Limb (tissue), 2 donors: ENCODE data around the gene TXNDC9.
"Not testable (repeated sequence)": the region's sequence is repeated elsewhere in the genome, so short reads cannot be mapped to it uniquely, and the experiment has no call there.

Experiments used
- DNase-seq, 2 donors: peaks; one replicate each; pipeline ENCODE4 v3.0.0-alpha.2; 2016; ENCODE audit errors: extremely low spot score in 2 of 2

TXNDC9 gene, protein sequence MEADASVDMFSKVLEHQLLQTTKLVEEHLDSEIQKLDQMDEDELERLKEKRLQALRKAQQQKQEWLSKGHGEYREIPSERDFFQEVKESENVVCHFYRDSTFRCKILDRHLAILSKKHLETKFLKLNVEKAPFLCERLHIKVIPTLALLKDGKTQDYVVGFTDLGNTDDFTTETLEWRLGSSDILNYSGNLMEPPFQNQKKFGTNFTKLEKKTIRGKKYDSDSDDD

DNA sequence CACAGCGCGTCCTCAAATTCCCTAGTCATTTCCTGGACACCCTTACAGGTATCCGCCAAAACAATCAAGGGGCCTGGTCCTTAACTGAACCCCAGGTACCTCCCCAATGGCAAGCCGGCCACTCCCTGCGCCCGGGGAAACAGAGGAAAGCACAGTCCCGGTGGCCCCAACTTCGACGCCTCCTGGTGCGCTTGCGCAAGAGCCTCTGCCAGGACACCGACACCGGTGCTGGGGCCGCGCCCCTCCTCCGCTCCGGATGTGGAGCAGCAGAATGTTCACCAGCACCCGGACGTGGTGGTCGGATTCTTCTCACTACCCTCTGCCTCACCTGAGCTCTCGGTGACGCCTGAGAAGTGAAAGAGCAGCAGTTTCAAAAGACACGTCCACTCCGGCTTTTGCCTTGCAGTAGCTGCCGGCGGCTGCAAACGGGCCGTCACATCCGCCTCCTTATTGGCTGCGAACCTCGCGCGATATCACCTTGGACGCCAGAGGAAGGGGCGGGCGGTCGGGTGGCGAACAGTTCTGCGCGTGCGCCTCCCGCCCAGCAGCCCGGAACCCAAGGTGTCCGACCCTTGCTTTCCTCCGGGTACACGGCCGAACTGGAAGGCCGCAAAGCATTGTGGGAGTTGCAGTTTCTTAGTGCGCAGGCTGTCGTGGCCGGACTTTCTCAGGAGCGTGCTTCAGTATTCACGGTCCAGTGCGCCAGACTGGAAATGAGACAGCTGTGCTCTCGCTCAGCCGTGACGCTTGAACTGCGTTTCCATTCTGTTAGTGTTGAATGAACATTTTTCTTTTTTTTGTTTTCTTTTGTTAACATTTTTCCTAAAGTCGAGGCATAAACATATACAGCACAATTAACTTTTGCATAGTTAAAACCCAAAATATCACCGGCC is at the start of gene TXNDC9:
TSS of gene TXNDC9 (minus strand) at position 423 of the 893 bp plus-strand sequence. CDS start 3,123 bp downstream, outside the sequence.
- peak; percentile 98 to 100 for DNase-seq

DNA sequence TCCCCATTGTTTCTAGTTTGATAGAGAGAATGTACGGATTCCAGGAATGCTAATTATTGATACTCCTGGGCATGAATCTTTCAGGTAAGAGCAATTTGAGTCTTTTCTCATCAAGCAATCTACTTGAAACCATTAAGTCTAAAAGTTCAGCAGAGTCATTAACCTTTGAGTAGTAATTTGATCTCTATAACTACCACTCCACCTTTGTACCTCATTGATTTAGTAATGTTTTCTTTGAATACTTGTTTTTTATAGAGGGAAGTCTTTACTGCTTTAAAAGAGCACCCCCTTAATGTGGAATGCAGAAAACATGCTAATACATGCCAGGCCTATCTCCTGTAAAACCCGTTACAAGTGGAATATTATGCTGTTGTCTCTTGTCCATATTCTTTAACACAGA is 46.0 kb upstream of the TXNDC9 start:
- DNase-seq, result no peak

DNA sequence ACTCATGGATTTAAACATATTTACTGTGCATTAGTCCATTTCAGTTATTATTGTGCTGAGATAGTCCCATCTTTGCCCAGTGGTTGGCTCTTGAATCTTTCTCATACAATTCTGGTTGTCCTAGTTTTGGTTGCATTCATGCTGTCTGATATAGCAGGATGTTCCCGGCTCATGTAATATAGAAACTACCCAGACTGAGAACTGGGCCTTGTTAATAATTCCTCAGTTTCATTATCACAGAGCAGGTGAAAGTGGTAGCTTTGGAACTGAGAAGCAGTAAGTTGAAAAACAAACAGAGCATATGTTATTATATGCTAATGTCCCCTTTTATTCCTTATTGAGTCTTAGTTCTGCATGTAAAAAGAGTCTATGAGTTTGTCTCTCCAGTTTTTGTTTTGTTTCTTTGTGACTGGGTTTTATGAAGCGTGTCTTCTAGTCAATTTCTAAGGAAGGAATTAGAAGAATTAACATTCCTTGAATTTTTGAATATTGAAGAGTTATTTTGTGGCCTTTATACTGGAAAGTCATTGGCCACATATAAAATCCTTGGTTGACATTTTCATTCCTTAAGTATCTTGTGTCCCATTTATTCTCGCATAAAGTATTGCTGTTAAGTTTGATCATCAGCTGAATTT is 44.4 kb upstream of the TXNDC9 start:
- DNase-seq, result no peak

DNA sequence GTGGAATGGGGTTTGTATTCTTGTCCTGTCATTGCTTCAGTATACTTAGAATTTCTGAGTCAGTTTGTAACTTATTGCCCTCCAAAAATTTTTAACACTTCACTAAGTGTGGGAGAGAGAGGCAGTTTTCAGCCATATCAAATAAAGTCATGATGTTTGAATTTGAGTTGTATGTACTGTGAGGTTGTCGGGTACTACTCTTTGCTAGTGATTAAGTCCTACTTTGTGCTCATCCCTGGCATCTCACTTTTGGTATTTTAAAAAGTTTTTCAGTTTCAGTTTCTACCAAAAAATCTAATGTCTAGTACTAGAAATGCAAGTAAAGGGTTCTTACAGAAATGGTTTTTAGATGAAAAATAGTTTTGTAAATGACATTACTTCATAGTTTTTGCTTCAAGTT is 41.7 kb upstream of the TXNDC9 start:
- DNase-seq, result no peak

DNA sequence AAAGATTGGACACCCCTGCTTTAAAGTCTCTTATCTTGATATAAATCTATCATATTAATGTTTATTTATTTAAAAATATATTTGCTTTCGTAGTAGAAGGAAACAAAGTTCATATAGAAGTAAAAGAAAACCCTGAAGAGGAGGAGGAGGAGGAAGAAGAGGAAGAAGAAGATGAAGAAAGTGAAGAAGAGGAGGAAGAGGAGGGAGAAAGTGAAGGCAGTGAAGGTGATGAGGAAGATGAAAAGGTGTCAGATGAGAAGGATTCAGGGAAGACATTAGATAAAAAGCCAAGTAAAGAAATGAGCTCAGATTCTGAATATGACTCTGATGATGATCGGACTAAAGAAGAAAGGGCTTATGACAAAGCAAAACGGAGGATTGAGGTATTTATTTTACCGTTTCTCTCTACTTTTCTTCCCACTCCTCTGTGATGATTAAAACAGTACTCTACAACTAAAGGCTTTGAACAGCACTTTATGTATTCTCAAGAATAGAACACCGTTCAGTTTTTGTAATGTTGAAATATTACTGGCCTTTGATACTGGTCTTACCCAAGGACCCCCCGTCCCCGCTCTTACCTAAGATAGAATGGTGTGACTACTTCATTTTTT is 40.2 kb upstream of the TXNDC9 start:
- no peak for DNase-seq

DNA sequence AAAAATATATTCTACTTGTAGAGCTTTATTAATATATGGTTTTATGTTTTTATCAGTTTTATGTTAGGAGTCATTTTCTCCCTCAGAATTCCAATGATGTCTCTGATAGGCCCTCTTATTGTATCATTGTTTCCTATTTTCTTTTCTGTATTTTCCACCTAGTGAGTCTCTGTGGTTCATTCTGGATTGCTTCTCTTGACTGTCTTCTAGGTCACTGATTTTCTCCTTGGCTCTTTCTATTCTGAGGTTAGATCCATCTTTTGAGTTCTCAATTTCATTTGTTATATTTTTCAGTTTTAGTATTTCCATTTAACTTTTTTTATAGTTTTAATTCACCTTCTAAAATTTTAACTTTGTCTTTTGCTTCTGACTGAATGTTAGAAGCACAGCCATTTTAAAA is 38.6 kb upstream of the TXNDC9 start:
- DNase-seq, result no peak

DNA sequence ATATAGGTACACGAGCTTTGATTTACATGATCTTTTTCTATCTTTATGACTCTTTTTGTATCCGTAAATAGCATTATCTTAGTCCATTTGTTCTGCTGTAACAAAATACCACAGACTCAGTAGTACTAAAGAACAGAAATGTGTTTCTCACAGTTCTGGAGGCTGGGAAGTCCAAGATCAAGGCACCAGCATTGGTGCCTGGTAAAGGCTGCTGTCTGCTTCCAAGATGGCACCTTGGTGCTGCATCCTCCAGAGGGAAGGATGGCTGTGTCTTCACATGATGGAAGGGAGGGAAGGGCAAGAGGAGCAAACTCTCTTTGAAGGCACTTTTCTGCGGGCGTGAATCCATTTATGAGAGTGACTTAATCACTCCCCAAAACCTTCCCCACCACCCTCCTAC is 37.0 kb upstream of the TXNDC9 start:
- no peak for DNase-seq

DNA sequence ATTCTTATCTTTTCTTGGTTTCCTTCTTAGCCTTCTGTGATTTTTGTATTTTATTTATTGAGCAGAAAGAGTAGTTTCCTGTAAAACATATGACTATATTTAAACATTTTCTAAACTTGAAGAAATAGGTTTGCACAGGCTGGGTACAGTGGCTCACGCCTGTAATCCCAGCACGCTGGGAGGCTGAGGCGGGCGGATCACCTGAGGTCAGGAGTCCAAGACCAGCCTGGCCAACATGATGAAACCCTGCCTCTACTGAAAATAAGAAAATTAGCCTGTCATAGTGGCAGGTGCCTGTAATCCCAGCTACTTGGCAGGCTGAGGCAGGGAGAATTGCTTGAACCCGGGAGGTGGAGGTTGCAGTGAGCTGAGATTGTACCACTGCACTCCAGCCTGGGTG is 32.7 kb upstream of the TXNDC9 start:
- not testable (repeated sequence) for DNase-seq

DNA sequence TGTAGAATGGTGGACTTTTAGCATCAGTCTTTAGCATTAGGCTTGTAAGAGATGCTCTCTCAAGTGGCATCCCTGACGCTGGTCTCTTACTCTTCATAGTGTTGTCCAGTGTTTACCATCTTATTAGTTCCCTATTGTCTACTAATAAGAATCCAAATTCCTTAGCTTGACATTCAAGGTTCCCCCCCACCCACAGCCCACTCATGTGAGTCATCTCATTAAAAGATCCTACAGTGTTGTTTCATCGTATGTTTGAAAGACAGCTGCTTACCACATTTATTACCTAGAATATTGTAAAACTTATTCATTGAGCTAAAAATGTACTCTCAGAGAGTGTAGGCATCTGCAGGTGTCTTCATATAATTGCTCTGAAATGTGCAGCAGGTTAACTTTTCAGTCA is 29.5 kb upstream of the TXNDC9 start:
- no peak for DNase-seq

DNA sequence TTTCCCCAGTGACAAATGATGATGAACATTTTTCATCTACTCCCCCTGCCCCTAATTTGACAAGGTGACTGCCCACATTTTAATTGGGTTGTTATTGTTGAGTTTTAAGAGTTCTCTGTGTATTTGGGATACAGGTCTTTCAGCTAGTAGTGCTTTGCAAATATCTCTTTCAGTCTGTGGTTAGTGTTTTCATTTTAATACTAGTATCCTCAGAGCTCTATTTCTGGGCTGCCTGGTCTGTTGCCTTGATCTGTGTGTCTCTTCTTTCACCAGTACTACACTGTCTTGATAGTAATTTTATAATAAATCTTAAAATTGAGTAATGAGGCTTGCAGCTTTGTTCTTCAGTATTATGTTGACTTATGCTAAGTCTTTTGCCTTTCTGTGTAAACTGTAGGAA is 20.7 kb upstream of the TXNDC9 start:
- no peak for DNase-seq

DNA sequence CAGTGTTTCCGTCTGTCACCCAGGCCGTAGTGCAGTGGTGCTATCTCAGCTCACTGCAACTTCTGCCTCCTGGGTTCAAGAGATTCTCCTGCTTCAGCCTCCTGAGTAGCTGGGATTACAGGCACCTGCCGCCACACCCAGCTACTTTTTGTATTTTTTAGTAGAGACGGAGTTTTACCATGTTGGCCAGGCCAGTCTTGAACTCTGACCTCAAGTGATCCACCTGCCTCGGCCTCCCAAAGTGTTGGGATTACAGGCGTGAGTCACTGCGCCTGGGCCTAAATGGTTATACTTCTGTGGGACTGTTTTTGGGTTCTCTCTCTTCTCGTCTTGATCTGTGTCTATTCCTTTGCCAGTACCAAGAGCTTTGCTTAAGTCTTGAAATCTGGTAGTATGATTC is 18.7 kb upstream of the TXNDC9 start:
- DNase-seq, result not testable (repeated sequence)

DNA sequence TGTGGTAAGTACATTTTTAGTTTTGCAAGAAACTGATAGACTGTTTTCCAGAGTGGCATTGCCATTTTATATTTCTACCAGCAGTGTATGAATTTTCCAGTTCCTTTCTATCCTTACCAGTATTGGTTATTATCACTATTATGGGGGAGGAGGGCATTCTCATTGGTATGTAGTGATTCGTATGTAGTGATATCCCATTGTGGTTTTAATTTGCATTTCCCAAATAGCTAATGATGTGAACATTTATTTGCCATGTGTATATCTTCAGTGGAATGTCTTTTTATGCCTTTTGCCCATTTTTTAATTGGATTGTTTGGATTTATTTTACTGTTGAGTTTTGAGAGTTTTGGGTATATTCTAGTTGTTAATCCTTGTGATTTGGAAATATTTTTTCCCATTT is 17.9 kb upstream of the TXNDC9 start:
- DNase-seq, result no peak

DNA sequence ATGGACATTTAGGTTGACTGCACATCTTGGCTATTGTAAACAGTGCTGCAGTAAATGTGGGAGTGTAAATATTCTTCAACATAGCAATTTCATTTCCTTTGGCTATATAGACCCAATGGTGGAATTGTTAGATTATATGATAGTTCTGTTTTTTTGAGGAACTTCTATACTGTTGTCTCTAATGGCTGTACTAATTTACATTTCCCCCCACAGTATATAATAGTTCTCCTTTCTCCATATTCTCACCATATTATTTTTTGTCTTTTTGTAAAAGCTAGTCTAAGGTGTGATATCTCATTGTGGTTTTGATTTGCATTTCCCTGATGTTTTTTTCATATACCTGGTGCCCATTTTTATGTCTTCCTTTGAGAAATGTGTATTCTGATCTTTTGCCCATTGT is 14.1 kb upstream of the TXNDC9 start:
- DNase-seq, result no peak

DNA sequence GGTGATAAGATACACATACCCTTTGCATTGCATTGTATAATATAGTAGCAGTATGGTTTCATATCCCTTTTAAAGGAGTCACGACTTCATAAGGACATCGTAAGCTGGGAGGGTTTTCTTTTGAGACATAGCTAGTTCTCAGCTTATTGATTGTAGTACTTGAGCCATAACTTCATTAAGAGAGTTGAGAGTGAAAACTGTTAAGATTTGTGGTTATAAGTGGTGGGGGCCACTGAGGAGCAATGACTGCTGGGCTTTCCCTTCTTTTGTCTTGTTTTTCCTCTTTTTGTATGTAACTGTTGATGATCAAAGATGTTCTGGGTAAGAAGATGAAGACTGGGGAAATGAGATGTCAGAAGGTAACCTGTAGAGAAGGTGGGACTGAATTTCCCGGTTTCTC is 12.0 kb upstream of the TXNDC9 start:
- DNase-seq, result no peak

DNA sequence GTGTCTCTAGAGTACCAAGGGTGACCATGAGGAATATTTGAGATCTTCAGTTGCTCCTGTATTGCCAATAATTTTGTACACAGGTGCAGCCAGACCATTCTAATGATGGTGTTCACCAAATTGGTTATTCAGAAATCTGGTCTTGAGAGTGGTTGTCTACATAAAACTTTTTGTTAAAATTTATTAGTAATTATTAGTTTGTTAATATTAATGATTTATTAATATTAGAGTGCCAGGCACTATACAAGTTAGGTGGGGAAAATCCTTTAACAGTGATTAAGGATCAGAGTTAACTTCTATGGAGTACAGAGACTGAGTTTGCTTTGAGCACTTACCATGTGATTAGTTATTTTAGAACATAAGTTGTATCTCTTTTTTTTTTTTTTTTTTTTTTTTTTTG is 10.1 kb upstream of the TXNDC9 start:
- no peak for DNase-seq

DNA sequence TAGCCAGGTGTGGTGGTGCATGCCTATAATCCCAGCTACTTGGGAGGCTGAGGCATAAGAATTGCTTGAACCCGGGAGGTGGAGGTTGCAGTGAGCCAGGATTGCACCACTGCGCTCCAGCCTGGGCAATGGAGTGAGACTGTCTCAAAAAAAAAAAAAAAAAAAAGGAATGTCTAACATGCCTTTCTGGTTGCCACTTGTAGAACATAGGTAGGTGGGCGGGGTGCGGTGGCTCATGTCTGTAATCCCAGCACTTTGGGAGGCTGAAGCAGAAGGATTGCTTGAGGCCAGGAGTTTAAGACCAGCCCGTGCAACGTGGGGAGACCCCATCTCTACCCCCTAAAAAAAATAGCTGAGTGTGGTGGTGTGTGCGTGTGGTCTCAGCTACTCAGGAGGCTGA is 9.3 kb upstream of the TXNDC9 start:
- DNase-seq, result not testable (repeated sequence)

DNA sequence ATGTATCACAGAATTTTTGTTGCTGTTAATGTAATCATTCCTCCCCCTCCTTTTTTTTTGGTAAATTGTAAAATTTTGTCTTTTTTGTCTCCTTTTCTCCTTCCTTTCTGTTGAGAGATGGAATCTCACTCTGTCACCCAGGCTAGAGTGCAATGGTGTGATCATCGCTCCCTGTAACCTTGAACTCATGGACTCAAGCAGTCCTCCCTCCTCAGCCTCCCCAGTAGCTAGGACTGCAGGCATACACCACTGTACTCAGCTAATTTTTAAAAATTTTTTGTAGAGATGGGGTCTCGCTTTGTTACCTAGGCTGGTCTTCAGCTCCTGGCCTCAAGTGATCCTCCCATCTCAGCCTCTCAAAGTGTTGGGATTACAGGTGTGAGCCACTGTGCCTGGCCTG is 6.4 kb upstream of the TXNDC9 start:
- no peak for DNase-seq

DNA sequence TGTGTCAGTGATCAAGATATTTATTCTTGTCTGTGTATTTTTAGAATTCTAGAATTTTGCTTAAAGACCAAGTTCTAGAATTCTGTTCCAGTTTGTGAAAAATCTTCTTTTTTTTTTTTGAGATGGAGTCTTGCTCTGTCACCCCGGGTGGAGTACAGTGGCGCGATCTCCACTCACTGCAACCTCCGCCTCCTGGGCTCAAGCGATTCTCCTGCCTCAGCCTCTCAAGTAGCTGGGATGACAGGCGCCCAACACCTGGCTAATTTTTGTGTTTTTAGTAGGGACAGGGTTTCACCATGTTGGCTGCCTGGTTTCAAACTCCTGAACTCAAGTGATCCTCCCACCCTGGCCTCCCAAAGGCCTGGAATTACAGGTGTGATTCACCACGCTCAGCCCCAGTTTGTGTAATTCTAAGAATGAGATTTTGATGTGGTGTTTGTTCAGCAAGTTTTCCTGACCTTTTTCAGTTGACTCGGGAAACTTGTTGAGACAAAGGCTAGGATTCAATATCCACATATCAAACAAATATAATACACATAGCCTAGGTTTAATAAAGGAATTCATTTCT is 4.6 kb upstream of the TXNDC9 start:
- no peak for DNase-seq

DNA sequence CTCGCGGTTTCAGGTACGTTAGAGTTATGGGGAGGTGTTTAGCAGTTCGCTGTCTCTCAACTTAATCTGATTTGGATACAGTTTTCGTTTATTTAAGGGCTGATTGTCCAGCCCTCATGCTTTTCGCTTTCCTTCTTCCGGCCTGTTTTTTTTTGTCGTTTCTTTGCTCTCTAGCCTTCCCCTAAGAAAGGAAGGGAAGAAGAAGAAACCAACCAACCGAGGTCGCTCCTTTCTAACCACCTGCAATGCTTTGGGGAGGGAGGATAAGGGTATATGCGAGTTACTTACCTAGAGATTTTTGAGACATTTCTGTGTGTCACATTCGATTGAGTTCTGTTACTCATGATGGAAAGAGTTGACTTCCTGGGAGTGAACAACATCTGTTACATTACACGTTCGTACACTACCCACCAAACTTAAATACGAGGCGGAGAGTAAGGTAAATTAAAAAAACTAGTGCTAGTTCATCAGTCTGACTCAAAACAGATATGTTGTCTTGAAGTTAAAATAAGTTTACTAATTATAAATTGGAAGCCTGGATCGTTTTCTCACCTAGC is 2.0 kb upstream of the TXNDC9 start:
- no peak for DNase-seq

DNA sequence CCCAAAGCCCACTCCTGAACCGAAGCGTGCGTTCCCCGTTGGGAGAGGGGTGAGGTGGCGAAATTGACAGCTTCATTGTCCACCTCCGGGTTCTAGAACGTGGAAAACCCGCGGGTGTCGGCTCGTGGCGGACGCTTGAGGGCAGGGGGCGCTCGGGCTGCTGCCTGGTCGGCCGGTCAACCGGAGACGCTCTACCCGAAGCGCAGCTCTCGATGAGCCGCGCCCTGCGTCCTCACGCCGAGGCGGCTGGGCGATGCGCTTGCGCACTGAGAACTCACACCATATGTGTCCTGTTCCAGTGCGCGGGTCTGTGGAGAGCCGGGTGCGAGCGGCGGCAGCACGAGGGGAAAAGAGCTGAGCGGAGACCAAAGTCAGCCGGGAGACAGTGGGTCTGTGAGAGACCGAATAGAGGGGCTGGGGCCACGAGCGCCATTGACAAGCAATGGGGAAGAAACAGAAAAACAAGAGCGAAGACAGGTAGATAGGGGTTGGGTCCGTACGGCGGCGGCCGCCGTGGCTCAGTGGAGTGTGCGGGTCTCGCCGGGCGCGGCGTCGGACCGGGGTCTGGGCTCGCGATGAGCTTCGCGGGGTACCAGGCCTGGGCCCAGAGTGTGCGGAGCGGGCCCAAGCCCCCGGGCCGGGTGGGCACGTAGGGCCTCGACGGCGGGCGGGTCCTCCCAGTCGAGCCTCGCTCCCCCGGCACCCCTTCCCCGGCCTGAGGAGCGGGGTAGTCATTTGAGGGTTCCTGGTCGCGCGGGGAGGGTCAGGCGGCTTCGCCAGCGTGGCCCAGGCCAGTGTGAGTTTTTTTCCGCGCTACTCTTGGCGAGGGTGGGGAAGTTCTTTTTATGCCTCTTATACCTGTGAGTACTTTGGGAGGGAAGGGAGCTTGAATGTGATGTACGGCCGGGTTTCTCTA is 1.2 kb upstream of the TXNDC9 start, which contains the start of gene EIF5B:
TSS of gene EIF5B (plus strand) at position 277 of the 916 bp plus-strand sequence. CDS start at position 443, 166 bp downstream.
- peak; percentile 95 to 96 for DNase-seq
